ENCODE measurements around the gene ITGB2. TPM values are rescaled to one million over a fixed set of nuclear protein-coding genes. Genes with fewer than 3 reads are reported as not detected.

The ITGB2 gene
- total RNA-seq, 2 donors from 2014 or later, result 448 to 1,246 TPM

DNA sequence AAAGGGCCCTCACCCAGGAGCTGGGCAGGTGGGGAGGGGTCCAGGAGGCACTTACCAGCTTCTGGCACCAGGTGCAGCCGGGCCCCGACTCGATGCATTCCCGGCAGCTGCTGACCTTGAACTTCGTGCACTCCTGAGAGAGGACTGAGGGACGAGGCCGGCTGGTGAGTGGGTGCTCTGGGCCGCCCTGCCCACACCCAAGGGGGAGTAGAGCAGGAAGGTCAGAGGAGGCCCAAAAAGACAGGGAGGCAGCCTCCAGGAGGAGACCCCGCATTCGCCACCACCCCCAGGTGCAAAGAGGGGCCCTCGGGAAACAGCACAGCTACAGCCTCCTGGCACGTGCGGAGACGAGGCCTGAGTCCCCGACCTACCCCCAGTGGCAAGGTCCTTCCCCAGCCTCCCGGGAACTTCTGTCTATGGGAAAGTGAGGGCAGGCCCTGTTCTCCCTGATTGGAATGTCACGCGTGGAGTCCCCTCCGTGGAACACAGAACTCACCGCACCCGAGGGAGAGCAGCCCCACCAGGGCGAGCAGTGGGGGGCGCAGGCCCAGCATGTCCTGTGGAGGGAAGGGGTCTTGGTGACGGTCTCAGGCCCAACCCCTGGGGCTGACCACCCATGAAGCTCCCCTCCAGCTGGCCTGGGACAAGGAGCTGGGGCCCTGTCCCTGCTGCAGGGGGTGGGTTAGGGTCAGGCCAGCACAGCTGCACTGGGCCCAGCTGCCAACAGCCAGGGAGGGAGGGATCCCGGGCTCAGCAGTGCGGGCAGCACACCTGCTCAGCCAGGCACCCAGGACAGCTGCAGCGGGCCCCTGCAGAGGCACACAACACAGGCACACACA lies 10.3 kb downstream of the ITGB2 start:
- H3K4me1 Mint-ChIP-seq (ENCODE audit: low read depth in 2 of 2), result peaks cover 36 to 50% of the 10 kb centered on the region in 2 donors
- DNase-seq (ENCODE audit: low spot score), result no peak
- peak overlapping the region; percentile 88 to 92 for H3K27ac Mint-ChIP-seq
- H3K36me3 Mint-ChIP-seq, result peaks cover 9% of the 10 kb centered on the region
- no peaks in the 10 kb centered on the region for H3K9me3 Mint-ChIP-seq
- H3K4me3 Mint-ChIP-seq, result peak overlapping the region; percentile 66
- no peaks in the 10 kb centered on the region for H3K27me3 Mint-ChIP-seq
- no peak for ATAC-seq

DNA sequence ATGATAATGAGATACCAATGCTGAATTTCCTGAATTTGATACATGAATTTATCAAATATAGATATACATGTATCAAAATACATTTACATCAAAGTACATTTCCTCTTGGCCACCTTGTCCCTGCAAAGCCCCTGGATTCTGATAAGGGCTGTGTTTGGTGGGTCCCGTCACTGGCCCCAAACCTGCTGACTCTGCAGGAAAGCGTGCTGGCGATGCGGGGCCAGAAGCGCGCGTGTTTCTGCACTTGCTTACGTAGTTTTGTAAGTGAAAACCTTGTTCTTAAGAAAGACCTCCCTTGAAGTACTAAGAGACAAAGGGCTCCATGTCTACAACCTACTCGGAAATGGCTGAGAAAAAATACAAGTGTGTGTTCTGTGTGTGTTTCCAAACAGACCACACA lies 11.0 kb downstream of the ITGB2 start:
- DNase-seq (ENCODE audit: low spot score) (no peak), ATAC-seq (no peak)
- H3K9me3 Mint-ChIP-seq, result no peaks in the 10 kb centered on the region
- no peak overlapping the region for H3K4me3 Mint-ChIP-seq
- H3K36me3 Mint-ChIP-seq, result peaks cover 7% of the 10 kb centered on the region
- H3K4me1 Mint-ChIP-seq (ENCODE audit: low read depth in 2 of 2), result peaks cover 32 to 49% of the 10 kb centered on the region in 2 donors
- peak overlapping the region; percentile 46 to 76 for H3K27ac Mint-ChIP-seq
- no peaks in the 10 kb centered on the region for H3K27me3 Mint-ChIP-seq

DNA sequence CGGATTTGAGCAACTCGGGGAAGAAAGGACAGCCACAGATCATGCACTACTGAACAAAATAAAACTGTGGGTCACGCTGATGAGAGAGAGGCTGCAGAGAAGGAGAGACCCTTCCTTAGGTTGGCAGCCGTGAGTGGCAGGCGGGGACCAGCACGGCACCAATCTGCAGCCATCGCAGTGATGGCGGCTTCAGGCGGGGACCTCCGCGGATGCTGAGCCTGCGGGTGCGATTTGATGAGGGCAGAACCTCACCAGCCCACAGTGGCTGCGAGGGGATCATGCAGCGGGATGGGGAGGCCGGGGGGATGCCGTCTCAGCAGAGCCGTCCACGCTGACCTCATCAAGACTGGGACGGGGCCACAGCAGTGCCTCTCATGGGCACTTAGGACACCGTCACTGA lies 11.8 kb downstream of the ITGB2 start:
- peak overlapping the region; percentile 46 to 76 for H3K27ac Mint-ChIP-seq
- H3K36me3 Mint-ChIP-seq, result peaks cover 14% of the 10 kb centered on the region
- peaks cover 30 to 48% of the 10 kb centered on the region in 2 donors for H3K4me1 Mint-ChIP-seq (ENCODE audit: low read depth in 2 of 2)
- no peak for ATAC-seq
- no peaks in the 10 kb centered on the region for H3K9me3 Mint-ChIP-seq
- no peak overlapping the region for H3K4me3 Mint-ChIP-seq
- DNase-seq (ENCODE audit: low spot score), result no peak
- H3K27me3 Mint-ChIP-seq, result no peaks in the 10 kb centered on the region

DNA sequence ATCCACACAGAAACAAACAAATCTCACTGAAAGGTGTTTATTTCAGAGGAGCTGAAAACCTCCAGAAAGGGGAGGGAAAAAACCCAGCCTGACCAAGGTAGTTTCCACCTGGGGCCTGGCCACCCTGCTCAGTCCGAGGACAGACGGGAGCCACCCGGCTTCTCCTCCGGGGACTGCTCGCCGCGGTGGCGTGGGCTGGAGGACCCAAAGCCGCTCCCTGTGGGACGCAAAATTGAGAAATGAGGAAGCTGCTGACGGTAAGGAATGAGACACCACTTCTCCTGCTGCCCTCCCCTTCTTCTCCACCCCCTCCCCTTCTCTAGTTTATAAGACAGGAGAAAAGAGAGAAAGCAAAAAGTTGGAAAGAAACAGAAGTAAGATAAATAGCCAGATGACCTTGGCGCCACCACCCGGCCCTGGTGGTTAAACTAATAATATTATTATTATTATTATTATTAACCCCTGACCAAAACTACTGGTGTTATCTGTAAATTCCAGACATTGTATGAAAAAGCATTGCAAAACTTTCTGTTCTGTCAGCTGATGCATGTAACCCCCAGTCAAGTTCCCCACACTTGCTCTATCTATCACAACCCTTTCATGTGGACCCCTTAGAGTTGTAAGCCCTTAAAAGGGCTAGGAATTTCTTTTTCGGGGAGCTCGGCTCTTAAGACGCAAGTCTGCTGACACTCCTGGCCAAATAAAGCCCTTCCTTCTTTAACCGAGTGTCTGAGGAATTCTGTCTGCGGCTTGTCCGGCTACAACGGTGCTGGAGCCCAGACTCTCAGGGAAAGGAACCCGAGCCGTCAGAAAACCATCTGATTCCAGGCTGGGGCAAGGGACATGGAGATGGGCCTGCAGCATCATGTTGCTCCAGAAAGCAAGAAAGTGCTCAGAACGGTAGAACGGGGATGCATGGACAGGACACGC lies 12.5 kb downstream of the ITGB2 start:
- peaks cover 27 to 45% of the 10 kb centered on the region in 2 donors for H3K4me1 Mint-ChIP-seq (ENCODE audit: low read depth in 2 of 2)
- no peaks in the 10 kb centered on the region for H3K9me3 Mint-ChIP-seq
- DNase-seq (ENCODE audit: low spot score) (no peak), ATAC-seq (no peak)
- no peak overlapping the region for H3K4me3 Mint-ChIP-seq
- no peaks in the 10 kb centered on the region for H3K27me3 Mint-ChIP-seq
- H3K27ac Mint-ChIP-seq, result peak overlapping the region; percentile 46 to 76
- H3K36me3 Mint-ChIP-seq, result peaks cover 14% of the 10 kb centered on the region

DNA sequence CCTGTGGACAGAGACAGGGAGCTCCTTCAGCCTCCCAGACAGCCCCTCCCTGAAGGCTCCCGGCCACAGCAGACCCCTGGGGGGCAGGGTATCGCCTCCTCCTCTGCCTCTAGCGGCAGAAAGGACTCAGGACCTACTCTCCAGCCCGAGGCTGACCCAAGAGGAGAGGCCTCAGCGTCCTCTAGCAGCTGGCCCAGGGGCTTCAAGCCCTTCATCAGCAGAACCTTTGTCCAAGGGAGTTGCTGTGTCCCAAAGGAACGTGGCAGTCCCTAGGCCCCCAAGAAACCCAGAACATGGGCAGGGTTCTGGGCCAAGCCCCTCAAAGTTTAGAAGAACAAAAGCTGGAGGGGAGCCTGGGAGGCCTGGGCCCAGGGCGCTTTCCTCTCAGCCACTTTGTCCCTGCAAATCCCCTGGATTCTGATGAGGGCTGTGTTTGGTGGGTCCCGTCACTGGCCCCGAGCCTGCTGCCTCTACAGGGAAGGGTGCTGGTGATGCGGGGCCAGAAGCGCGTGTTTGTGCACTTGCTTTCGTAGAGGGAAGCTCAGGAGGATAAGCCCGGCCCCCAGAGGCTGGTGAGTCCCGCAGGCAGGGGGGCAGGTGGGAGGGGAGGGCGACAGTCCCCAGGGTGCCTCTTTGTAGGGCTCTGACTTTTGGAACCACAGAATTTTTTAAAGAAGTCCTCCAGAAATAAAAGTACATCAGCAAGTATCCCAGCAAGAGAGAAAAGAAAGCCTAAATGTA lies 13.3 kb downstream of the ITGB2 start:
- no peaks in the 10 kb centered on the region for H3K9me3 Mint-ChIP-seq
- DNase-seq (ENCODE audit: low spot score) (no peak), ATAC-seq (no peak)
- H3K27ac Mint-ChIP-seq, result peak overlapping the region in 1 of 2 donors; percentile 24
- H3K4me3 Mint-ChIP-seq, result no peak overlapping the region
- no peaks in the 10 kb centered on the region for H3K27me3 Mint-ChIP-seq
- H3K36me3 Mint-ChIP-seq, result peaks cover 22% of the 10 kb centered on the region
- H3K4me1 Mint-ChIP-seq (ENCODE audit: low read depth in 2 of 2), result peaks cover 32 to 48% of the 10 kb centered on the region in 2 donors

DNA sequence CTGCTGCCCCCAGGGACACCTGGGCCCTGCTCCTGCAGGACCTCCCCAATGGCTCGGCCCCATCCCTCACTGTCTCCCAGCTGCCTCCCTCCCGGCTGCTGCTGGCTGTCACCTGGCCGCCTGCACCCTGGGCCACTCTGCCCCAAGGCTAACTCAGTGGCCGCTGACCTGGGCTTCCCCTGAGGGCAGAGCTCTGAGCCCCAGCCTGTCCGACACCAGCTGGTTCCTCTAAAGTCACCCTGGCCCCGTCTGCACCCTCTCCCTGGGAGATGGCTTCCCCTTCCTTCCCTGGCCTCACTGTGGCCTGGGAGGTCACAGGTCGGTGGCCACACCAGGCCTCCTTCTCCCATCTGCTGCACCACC lies 15.0 kb downstream of the ITGB2 start:
- ATAC-seq (no peak), DNase-seq (ENCODE audit: low spot score) (no peak)
- Mint-ChIP-seq H3K4me1 (ENCODE audit: low read depth in 2 of 2) (peaks cover 23 to 37% of the 10 kb centered on the region in 2 donors), H3K9me3 (no peaks in the 10 kb centered on the region), H3K27ac (no peak overlapping the region), H3K27me3 (no peaks in the 10 kb centered on the region), H3K4me3 (no peak overlapping the region), H3K36me3 (peaks cover 29% of the 10 kb centered on the region)

DNA sequence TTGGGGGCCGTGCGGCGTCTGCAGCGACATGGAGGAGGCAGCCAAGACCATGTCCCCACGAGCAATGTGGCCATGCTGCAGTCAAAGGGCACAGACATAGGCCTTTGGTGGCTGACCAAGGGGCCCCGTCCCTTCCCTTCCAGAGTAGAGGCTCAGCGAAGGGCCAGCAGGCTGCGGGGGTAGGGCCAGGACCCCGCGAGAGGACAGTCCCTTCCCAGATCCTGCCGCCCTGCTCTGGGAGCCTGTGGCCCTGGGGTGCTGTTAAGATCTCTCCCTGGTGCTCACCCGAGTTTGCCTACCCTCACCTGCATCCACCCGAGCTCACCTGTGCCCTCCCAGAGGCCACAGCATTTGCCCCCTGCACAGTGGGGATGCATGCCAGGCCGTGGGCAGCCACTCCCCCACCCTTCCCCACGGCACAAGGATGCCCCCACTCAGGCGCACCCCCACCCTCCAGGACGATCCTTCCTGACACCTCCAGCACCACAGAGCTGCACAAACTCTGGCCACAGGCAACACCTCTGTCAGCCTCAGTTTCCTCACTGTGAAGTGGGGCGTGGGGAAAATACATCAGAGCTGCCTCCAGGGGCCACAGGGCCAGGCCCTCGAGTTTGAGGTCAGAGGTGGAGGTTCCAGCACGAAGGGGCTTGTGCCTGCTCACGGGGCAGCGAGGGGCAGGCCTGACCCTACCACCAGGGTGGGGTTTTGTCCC lies 15.5 kb downstream of the ITGB2 start:
- ATAC-seq, result no peak
- Mint-ChIP-seq H3K4me1 (ENCODE audit: low read depth in 2 of 2) (peaks cover 23 to 40% of the 10 kb centered on the region in 2 donors), H3K27ac (peak overlapping the region in 1 of 2 donors; percentile 12), H3K4me3 (no peak overlapping the region), H3K9me3 (no peaks in the 10 kb centered on the region), H3K27me3 (no peaks in the 10 kb centered on the region), H3K36me3 (peaks cover 29% of the 10 kb centered on the region)
- no peak for DNase-seq (ENCODE audit: low spot score)

DNA sequence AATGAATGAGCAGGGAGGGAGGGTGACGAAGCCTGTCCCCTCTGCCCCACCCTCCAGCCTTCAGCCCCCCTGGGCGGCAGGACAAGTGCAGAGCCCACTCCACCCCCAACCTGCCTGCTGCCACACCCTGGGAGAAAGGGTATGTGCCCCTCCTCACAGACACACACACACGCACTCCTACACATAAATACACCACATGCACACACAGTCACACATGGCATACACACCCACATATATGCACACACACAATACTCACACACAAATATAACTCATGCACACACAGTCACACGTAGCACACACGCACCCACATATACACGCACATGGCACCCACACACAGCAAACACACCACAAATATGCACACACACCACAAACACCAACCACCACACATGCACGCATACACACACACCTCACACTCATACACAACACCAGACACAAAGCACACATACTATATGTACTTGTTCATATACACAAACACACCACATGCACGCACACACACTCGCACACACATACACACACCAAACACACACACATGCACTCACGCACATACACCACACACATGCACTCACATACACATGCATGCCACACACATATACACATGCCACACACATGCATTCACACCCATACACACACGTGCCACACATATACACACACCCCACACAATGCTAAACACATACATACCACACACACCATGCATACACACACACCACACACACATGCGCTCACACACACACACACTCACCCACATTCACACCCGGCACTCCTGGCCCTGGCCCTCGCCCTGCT lies 16.4 kb downstream of the ITGB2 start:
- ATAC-seq, result peak in 1 of 2 donors; percentile 17
- Mint-ChIP-seq H3K4me1 (ENCODE audit: low read depth in 2 of 2) (peaks cover 17 to 36% of the 10 kb centered on the region in 2 donors), H3K4me3 (no peak overlapping the region), H3K36me3 (peaks cover 28% of the 10 kb centered on the region), H3K27me3 (no peaks in the 10 kb centered on the region), H3K9me3 (no peaks in the 10 kb centered on the region), H3K27ac (peak overlapping the region in 1 of 2 donors; percentile 12)
- DNase-seq (ENCODE audit: low spot score), result no peak

DNA sequence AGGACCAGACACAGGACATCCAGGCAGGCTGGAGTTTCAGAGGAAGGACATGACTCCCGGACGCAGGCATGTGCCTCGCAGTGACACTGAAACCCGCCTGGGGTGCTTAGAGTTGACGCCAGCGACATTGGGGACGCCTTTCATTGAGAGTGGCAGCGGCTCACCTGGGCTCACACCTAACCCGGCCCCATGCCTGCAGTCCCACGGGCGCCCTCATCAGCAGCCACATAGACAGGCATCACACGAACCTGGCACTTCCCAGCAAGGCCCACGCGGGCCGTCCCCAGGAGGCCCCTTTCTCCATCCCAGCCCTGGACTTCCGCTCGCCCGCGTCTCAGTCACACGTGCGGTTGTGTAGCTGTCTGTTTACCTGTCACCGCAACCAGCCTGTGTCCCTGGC lies 17.0 kb downstream of the ITGB2 start:
- Mint-ChIP-seq H3K9me3 (no peaks in the 10 kb centered on the region), H3K4me1 (ENCODE audit: low read depth in 2 of 2) (peaks cover 17 to 31% of the 10 kb centered on the region in 2 donors), H3K4me3 (no peak overlapping the region), H3K27ac (peak overlapping the region in 1 of 2 donors; percentile 12), H3K27me3 (no peaks in the 10 kb centered on the region), H3K36me3 (peaks cover 23% of the 10 kb centered on the region)
- ATAC-seq (no peak), DNase-seq (ENCODE audit: low spot score) (no peak)

DNA sequence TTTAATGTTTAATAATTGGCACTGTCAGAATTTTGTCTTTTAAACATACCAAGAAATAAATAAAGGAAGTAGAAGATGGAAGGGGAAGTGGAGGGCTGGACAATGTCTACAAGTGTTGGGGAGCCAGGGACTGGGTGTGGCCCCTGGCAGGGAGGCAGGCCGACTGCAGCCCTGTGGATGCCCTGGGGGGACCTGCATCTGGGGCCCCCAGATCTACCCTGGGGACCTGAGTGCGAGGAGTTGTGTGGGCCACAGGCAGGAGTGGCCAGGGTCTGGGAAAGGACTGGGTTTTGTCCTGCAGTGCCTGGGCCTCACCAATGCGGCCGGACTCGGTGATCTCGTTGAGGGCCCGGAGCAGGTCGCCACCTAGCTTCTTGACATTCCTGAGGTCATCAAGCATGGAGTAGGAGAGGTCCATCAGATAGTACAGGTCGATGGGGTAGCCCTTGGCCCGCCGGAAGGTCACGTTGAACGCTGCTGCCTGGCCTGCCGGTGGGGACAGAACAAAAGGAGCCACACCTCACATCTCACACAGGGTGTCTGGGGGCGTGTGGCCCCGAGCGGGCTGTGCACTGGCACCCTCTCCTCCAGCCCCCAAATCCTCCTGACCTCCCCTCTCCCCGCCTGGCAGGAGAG lies 17.5 kb downstream of the ITGB2 start:
- no peaks in the 10 kb centered on the region for H3K27me3 Mint-ChIP-seq
- DNase-seq (ENCODE audit: low spot score), result no peak
- H3K4me1 Mint-ChIP-seq (ENCODE audit: low read depth in 2 of 2), result peaks cover 21 to 29% of the 10 kb centered on the region in 2 donors
- no peak for ATAC-seq
- no peak overlapping the region for H3K4me3 Mint-ChIP-seq
- peaks cover 23% of the 10 kb centered on the region for H3K36me3 Mint-ChIP-seq
- H3K27ac Mint-ChIP-seq, result peak overlapping the region; percentile 60 to 73
- no peaks in the 10 kb centered on the region for H3K9me3 Mint-ChIP-seq

DNA sequence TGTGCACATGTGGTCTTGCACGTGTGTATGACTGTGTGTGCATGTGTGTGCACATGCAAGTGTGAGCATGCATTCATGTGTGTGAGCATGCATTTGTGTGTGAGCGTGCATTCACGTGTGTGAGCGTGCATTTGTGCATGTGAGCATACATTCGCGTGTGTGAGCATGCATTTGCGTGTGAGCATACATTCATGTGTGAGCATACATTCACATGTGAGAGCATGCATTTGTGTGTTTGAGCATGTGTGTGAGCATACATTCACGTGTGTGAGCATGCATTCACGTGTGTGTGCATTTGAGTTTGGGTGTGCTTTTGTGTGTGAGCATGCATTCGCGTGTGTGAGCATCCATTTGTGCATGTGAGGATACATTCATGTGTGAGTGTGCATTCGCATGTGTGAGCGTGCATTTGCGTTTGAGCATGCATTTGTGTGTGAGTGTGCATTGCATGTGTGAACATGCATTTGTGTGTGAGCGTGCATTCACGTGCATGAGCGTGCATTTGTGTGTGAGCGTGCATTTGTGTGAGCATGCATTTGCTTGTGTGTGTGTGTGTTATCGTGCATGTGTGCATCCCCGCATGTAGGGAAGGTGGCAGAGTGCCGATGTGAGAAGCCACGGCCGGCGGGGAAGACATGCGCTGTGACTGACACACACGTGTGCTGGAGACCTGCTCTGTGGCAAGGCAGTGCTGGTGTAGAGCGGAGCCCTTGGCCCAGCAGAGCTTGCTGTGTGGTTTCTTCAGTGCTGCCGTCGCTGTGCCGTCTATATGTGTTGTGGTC lies 18.2 kb downstream of the ITGB2 start:
- Mint-ChIP-seq H3K4me3 (no peak overlapping the region), H3K9me3 (no peaks in the 10 kb centered on the region), H3K27me3 (no peaks in the 10 kb centered on the region), H3K27ac (peak overlapping the region; percentile 60 to 73), H3K36me3 (peaks cover 23% of the 10 kb centered on the region), H3K4me1 (ENCODE audit: low read depth in 2 of 2) (peaks cover 21 to 29% of the 10 kb centered on the region in 2 donors)
- no peak for DNase-seq (ENCODE audit: low spot score)
- no peak for ATAC-seq
